ENCODE measurements around the gene TCF19. TPM values are rescaled to one million over a fixed set of nuclear protein-coding genes. Genes with fewer than 3 reads are reported as not detected.
A peak's percentile ranks its signal among the peaks of the same experiment; 100 is the strongest.
"Not testable (repeated sequence)": the region's sequence is repeated elsewhere in the genome, so short reads cannot be mapped to it uniquely, and the experiment has no call there.

TCF19 gene
- polyA plus RNA-seq, 3 donors = 14.9 to 21.0 (median 17.4) TPM

DNA sequence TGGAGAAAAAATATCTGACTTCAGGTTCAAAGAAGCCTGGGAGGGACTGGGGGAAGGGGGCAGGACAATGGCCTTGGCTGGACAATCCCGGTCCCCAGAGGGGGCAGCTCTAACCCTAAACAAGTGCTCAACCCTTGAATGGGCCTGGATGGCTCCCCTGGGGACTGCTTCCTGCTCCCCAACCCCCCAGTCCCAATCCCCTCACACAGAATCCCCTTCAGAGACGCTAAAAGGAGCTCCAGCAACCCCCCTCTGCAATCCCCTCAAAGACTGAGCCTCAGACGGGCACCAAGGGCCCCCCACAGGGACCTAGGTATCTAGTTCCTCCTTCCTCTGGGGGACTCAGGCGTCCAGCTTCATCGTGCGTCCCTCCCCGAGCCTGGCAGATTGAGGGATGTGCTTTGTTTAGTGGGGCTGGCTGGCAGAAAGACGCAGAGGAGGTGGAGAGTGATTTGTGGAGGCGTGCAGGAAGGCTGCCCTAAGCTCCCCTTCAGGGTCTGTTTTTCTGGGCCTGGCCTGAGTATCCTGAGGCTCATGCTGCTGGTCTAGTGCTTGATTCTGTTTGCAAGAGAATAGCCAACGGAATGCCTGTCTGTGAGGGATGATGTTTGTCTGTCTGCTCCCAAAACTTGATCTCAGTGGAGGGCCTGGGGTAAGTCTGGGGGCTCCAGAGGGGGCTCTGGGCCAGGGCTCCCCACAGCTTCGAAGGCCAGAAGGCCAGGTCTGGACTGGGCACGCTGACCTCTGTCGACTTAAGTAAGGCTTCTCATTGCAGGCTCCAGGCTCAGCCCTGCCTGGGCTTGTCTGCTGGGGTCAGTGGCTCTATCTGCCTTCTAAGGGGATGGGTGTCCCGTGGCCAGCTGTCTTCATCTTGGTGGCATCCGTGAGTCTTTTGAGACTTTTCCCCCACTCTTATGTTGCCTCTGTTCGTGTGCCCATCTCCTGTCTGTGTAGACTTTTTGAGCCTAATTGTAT is 13.8 kb downstream of the TCF19 start:
- DNase-seq (ENCODE audit: extremely low read depth in 1 of 11, low read depth in 9 of 11, low spot score in 4 of 11) = no peak

DNA sequence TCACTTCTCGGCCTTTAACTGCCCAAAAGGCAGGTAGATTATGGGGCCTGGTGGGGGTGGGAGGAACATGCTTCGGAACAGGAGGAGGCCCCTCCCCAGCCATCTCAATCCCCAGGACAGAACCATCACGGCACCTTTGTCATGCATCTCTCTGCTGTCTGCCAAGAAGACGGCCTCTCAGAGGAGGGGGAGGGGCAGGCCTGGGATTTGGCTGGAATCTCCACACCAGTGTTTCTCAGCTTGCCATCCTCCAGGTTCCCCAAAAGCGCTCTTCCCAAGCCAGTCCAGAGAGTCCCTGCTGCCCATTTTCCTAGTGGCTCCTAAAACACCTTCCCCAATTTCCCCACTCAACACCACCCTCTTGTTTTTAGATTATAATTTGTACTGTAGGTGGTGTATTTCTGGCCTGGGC is 14.6 kb downstream of the TCF19 start:
- no peak for DNase-seq (ENCODE audit: extremely low read depth in 1 of 11, low read depth in 9 of 11, low spot score in 4 of 11)

- no peak for DNase-seq (ENCODE audit: extremely low read depth in 1 of 11, low read depth in 9 of 11, low spot score in 4 of 11)
Measured at GRCh38 chr6:31173406-31173805, 15.0 kb downstream of the TCF19 start.

GRCh38 chr6:31174378-31174777 is 16.0 kb downstream of the TCF19 start:
- no peak for DNase-seq (ENCODE audit: extremely low read depth in 1 of 11, low read depth in 9 of 11, low spot score in 4 of 11)

- DNase-seq (ENCODE audit: extremely low read depth in 1 of 11, low read depth in 9 of 11, low spot score in 4 of 11) = no peak
Measured at GRCh38 chr6:31175971-31176370, 17.6 kb downstream of the TCF19 start.

- no peak for DNase-seq (ENCODE audit: extremely low read depth in 1 of 11, low read depth in 9 of 11, low spot score in 4 of 11)
Measured at GRCh38 chr6:31178143-31179041, 20.0 kb downstream of the TCF19 start.

- no peak for DNase-seq (ENCODE audit: extremely low read depth in 1 of 11, low read depth in 9 of 11, low spot score in 4 of 11)
Measured at GRCh38 chr6:31179042-31179386, 20.6 kb downstream of the TCF19 start.

DNA sequence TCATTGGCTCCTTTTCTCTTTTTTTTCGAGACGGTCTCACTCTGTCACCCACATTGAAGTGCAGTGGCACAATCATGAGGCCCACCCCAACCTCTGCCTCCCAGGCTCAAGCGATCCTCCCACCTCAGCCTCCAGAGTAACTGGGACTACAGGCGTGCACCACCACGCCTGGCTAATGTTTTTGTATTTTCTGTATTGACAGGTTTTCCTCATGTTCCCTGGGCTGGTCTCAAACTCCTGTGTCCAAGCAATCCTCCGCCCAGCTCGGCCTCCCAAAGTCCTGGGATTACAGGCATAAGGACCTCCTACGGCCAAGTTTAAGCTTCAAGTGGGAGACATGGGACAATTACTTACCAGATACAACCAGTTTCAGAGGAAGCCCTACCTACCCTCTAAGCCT is 21.5 kb downstream of the TCF19 start:
- DNase-seq (ENCODE audit: extremely low read depth in 1 of 11, low read depth in 9 of 11, low spot score in 4 of 11) = no peak

GRCh38 chr6:31180500-31180899 is 22.1 kb downstream of the TCF19 start:
- DNase-seq (ENCODE audit: extremely low read depth in 1 of 11, low read depth in 9 of 11, low spot score in 4 of 11) = peak in 3 of 11 donors; percentile 51 to 69 (median 52)

DNA sequence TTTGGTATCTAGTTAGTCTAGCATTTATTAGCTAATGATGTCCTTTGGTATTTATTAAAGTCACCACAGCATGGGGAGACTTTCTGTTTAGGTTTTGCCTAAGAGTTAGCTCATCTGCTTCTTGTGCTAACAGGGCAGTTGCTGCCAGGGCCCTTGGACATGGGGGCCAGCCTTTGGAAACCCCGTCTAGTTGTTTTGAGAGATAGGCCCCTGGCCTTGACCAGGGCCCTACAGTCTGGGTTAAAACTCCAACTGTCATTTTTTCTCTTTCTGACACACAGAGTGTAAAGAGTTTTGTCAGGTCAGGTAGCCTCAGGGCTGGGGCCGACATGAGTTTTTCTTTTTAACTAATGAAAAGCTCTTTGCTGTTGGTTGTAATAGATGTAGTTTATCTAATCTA is 24.9 kb downstream of the TCF19 start:
- DNase-seq (ENCODE audit: extremely low read depth in 1 of 11, low read depth in 9 of 11, low spot score in 4 of 11) = not testable (repeated sequence)

DNA sequence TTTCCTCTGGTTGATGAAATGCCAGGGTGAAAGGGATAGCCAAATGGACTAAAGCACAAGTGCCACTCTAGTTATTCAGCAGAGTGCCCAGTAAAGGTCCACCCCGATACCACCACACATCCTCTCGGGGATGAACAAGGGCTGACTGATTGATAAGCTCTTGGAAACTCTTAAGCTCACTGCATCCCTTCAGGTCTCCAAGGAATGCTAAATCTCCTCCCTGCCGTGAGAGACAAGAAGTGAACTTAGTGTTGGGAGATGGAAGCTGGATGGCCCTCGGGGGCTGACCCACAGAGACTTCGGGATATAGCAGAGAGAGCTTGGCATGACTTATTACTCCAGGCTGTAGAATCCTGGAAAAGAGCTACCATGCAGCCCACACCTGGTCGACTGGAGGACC is 25.5 kb downstream of the TCF19 start:
- not testable (repeated sequence) for DNase-seq (ENCODE audit: extremely low read depth in 1 of 11, low read depth in 9 of 11, low spot score in 4 of 11)

DNA sequence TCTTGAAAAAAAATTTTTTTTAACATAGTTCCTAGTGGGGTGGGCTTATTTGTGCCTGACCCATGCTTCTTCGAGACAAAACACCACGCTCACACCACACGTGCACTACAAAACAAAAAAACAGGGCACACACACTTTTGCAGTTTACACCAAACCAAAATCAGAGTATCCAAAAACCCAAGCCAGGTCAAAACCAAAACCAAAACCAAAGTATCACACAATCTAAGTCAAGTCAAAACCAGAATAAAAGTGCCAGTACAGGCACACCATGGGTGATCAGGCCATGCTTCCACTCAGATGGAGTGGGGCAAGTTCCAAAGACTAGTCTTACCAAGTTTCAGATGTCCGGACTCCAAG is 27.3 kb downstream of the TCF19 start:
- not testable (repeated sequence) for DNase-seq (ENCODE audit: extremely low read depth in 1 of 11, low read depth in 9 of 11, low spot score in 4 of 11)

DNA sequence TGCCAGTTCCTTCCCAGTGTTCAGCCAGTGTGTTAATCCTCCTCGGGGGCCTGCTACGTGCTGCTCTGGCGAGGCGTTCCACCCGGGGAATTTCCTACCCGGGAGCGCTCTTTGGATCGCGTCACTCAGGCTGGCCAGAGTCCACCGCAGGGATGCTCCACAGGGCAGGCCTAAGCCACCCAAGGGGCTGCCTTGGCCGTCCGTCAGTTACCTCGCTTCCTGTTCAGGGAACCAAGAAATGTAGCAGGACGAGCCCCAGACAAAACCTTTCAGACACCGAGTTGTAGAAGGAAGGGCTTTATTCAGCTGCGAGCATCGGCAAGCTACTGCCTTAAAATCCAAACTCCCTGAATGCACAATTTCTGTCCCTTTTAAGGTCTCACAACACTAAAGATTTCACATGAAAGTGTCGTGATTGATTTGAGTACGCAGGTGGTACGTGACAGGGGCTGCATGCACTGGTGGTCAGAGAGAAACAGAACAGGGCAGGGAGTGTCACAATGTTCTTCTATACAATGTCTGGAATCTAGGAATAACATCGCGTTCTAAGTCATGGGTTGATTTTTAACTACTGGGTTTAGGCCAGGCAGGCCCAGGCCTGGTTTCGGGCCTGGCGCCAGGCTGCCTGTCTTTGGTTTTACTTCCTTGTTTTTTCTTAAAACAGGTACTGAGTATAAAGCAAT is 27.8 kb downstream of the TCF19 start:
- DNase-seq (ENCODE audit: extremely low read depth in 1 of 11, low read depth in 9 of 11, low spot score in 4 of 11) = no peak

GRCh38 chr6:31187780-31188194 is 29.4 kb downstream of the TCF19 start:
- no peak for DNase-seq (ENCODE audit: extremely low read depth in 1 of 11, low read depth in 9 of 11, low spot score in 4 of 11)

DNA sequence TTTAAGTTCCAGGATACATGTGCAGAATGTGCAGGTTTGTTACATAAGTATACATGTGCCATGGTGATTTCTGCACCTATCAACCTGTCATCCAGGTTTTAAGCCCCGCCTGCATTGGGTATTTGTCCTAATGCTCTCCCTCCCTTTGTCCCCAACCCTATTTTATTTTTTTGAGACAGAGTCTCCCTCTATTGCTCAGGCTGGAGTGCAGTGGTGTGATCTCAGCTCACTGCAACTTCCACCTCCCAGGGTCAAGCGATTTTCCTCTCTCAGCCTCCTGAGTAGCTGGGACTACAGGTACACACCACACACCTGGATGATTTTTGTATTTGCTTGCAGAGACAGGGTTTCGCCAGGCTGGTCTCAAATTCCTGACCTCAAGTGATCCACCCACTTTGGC is 30.8 kb downstream of the TCF19 start:
- not testable (repeated sequence) for DNase-seq (ENCODE audit: extremely low read depth in 1 of 11, low read depth in 9 of 11, low spot score in 4 of 11)

DNA sequence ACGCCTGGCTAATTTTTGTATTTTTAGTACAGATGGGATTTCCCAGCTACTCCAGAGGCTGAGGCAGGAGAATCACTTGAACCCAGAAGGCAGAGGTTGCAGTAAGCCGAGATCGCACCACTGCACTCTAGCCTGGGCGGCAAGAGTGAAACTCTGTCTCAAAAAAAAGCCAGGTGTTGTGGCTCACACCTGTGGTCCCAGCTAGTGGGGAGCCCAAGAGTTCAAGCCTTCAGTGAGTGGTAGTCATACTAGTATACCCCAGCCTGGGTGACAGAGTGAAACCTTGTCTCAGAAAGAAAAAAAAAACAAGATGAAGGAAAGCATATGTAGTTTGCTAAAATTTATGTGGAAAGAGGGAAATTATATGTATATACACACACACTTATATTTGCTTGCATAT is 32.1 kb downstream of the TCF19 start:
- no peak for DNase-seq (ENCODE audit: extremely low read depth in 1 of 11, low read depth in 9 of 11, low spot score in 4 of 11)

DNA sequence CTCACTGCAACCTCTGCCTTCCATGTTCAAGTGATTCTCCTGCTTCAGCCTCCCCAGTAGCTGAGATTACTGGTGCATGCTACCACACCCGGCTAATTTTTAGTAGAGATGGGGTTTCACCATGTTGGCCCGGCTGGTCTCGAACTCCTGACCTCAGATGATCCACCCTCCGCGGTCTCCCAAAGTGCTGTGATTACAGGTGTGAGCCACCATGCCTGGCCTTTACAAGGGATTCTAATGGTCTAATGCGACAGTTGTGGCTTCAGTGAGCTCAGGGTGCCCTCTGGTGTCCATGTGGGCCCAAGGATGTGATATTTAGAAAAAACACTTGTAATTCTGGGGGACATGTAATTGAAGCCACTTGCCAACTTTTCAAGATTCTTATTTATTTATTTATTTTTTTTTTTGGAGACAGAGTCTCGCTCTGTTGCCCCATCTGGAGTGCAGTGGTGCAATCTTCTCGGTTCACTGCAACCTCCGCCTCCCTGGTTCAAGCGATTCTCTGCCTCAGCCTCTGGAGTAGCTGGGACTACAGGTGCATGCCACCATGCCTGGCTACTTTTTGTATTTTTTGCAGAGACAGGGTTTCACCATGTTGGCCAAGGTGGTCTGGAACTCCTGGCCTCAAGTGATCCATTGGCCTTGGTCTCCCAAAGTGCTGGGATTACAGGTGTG is 34.2 kb downstream of the TCF19 start:
- DNase-seq (ENCODE audit: extremely low read depth in 1 of 11, low read depth in 9 of 11, low spot score in 4 of 11) = peak in 6 of 11 donors; percentile 35 to 62 (median 42)

- DNase-seq (ENCODE audit: extremely low read depth in 1 of 11, low read depth in 9 of 11, low spot score in 4 of 11) = no peak
Measured at GRCh38 chr6:31193206-31193605, 34.8 kb downstream of the TCF19 start.
